MV-4-11 (cell line): ENCODE data around the gene OOEP.
"Not testable (repeated sequence)": the region's sequence is repeated elsewhere in the genome, so short reads cannot be mapped to it uniquely, and the experiment has no call there.

Source experiments
- DNase-seq: peaks from one replicate; lab custom pipeline; 2025; lab: John Stamatoyannopoulos, UW

The OOEP gene

DNA sequence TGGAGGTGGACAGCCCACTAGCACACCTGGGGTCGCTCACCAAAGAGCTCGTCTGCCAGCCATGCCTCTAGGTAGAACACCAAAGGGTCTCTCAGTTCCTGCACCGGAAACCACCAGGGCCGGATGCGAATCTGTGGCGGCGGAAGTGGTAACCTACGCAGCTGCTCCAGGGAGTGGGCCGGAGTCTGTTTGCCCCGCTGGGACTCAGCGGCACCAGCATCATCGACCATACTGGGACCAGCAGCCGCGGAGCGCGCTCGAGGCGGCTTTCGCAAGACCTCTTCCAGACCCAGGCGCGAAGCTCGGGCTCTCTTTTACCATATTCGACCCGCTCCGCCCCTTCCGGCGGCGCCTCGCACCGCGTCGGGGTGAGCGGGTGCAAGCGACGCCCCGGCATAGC lies at the start of gene OOEP:
TSS of gene OOEP (minus strand) at position 335 of the 400 bp plus-strand sequence. CDS start at position 230, 105 bp downstream.
- DNase-seq = no peak

DNA sequence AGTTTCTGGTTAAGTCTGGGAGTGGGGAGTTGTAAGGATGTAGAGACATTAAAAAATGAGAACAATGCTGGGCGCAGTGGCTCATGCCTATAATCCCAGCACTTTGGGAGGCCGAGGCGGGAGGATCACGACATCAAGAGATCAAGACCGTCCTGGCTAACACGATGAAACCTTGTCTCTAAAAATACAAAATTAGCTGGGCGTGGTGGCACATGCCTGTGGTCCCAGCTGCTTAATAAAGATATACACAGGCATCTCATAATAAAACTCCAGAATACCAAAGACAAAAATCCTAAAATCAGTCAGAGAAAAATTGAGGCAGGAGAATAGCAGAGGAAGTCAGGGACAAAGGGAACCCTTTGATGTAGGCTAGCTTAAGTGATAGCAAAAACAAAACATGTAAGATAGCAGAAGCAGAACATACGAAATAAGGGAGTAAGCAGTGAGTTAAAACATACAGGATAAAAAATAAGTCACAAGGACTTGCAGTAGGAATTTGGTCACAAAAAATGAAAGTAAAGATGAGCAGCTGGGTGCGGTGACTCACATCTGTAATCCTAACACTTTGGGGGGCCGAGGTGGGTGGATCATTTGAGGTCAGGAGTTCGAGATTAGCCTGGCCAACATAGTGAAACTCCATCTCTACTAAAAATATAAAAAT lies 48.5 kb upstream of the OOEP start:
- peak; percentile 59 for DNase-seq

DNA sequence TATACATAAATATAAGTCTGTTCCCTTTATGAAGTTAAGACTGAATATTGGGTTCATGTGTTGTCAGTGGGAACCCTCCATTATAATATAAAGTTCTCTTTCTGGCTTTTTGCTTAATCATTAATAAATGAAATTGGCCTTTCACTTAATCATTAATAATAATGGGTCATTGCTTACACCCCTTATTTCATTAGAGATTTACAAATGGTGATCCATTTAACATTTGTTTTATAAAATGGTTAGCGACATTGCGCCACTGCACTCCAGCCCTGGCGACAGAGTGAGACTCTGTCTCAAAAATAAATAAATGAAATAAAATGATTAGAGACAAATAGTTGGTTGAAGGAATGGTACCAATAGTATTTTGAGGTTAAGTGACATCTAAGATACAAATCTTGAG lies 43.4 kb upstream of the OOEP start:
- no peak for DNase-seq

GRCh38 chr6:73409395-73409794 lies 39.7 kb upstream of the OOEP start:
- DNase-seq = no peak

- DNase-seq = no peak
Observed at GRCh38 chr6:73400656-73401055, 31.0 kb upstream of the OOEP start.

DNA sequence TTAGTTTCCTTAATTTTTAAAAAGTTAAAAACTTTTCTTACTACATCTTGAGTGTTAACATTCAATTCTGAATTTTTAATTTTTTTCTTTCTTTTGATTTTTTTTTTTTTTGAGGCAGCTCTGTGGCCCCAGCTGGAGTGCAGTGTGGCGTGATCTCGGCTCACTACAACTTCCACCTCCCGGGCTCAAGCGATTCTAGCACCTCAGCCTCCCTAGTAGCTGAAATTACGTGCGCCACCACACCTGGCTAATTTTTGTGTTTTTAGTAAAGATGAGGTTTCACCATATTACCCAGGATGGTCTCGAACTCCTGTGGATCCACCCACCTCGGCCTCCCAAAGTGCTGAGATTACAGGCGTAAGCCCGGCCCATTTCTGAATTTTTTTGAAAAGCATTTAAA lies 26.2 kb upstream of the OOEP start:
- no peak for DNase-seq

DNA sequence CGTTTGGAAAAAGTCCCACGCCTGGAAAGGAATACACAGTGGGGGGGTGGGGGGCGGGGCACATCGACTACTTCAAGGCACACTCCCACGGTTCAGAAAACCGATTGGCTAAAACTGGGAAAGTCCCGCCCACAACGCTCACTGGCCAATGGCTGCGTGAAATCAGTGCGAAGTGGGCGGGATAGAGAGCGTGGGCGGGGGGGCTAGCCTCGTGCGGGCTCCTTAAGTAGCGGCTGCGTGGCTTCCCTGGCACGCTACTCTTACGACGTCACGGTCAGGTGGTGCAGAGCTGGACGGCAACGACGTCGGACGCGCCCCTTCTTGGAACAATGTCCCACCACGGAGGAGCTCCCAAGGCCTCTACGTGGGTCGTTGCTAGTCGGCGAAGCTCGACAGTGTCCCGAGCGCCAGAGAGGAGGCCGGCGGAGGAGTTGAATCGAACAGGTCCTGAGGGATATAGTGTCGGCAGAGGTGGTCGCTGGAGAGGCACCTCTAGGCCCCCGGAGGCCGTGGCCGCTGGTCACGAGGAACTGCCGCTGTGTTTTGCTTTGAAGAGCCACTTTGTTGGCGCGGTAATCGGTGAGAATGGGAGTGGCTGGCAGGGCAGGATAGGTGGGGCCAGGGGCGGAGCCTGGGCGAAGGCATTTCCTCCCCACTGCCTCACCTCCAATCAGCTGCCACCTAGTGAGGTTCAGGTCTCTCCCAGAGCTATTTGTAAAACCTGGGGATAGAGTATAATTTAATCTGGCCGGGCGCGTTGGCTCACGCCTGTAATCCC lies 25.1 kb upstream of the OOEP start, which contains the start of gene DDX43:
TSS of gene DDX43 (plus strand) at position 252 of the 778 bp plus-strand sequence. CDS start at position 330, 78 bp downstream.
- peak; percentile 31 for DNase-seq

- no peak for DNase-seq
Observed at GRCh38 chr6:73393278-73393677, 23.6 kb upstream of the OOEP start.

GRCh38 chr6:73392188-73392587 lies 22.5 kb upstream of the OOEP start:
- not testable (repeated sequence) for DNase-seq

- no peak for DNase-seq
Observed at GRCh38 chr6:73391675-73392074, 22.0 kb upstream of the OOEP start.

GRCh38 chr6:73389854-73390253 lies 20.2 kb upstream of the OOEP start:
- no peak for DNase-seq

DNA sequence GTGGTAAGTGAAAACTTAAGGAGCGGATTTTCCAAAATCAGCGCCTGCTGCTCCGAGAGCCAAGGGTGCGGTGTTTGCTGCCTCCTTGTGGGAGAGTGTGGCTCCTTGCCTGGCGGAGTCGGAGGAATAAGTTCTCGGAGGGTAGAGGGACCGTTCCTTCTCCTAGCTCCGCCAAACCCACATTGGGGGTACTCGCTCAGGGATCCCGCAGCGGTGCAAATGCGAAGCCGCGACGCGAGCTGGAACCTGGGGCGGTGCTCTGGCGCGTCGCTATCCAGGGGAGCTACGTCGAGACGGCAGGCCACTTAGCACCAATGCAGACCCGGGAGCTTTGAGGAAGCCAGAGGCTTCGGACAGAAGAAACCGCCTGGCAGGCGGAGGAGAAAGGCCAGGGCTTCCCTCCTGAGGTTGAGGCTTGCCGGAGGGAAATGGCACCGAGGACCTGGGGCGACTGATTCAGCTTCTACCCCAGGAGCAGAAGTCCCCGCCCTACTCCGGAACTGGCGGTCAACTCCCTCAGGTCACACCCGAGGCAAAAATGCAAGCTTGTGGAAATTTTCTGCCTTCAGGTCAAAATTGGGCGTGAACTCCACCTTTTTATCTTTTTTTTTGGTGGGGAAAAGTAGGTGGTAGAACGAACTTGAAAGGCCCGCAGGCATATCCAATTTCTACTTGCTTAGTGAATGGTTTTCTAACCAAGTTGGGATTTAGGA lies 19.3 kb upstream of the OOEP start:
- DNase-seq = peak; percentile 60

DNA sequence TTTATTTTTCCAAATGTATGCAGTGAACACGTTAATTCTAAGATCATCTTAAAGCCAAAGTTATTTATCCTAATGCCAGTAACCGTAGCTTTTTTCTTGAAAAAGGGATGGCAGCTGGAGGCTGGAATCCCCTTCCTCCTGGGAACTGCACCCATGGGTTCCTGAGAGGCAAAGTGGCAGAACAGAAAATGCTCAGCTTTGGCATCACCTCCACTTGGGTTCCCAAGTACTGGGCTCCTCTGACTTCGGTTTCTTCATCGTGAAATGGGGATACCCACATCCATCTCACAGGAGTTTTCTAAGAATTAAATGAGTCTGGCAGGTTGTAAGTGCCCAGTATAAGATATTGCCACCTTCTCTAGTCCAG lies 18.7 kb upstream of the OOEP start:
- no peak for DNase-seq

- no peak for DNase-seq
Observed at GRCh38 chr6:73382462-73383113, 12.9 kb upstream of the OOEP start.

- DNase-seq = not testable (repeated sequence)
Observed at GRCh38 chr6:73381531-73381930, 11.8 kb upstream of the OOEP start.

DNA sequence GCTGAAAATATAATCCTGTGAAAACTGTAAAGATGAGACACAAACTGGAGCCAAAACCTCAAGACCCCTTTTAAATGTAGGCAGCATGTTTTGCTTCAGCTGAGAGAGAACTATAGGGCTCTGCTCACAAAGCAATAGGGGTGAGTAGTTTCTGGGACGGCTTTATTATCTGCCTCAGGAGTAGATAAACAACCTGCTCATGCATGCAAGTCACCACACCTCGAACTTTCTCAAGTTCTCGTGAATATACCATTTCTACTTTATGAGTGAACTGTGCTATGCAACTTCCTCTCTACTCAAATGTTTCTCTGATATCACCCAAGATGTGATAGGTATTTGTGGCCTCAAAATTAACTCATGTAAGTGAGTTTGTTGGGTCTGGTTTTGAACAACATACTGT lies 7.5 kb upstream of the OOEP start:
- no peak for DNase-seq

DNA sequence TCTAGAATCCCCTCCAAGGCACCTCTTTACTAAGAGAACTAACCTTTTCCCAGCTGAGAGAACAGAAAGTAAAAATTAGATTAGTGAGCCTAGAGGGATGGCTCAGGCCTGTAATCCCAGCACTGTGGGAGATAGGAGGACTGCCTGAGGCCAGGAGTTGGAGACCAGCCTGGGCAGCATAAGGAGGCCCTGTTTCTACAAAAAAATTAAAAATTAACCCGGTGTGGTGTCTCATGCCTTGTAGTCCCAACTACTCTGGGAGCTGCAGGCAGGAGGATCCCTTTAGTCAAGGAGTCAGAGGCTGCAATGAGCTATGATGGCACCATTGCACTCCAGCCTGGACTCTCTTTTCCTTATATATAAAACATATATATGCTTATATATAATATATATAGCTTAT lies 5.5 kb upstream of the OOEP start:
- no peak for DNase-seq

DNA sequence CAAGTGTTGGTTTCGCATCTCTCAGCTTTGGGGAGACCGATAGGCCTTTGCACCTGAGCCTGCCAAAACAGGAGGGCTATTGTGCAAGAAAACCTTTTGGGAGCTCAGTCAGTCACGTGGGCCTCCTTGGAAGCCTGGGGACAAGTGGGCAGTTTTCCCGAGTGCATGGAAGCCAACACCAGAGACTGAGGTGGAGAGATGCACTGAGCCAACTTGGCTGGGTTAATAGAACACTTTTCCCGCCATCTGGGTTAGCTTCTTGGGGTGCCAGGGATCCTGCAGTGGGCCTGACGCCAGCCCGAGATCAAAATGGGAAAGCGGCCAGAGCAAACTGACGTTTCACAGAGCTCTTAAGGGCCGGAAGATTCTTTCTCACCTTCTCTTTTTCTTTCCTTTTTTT lies 2.8 kb upstream of the OOEP start:
- DNase-seq = no peak

GRCh38 chr6:73371984-73372383 lies 2.3 kb upstream of the OOEP start:
- no peak for DNase-seq

DNA sequence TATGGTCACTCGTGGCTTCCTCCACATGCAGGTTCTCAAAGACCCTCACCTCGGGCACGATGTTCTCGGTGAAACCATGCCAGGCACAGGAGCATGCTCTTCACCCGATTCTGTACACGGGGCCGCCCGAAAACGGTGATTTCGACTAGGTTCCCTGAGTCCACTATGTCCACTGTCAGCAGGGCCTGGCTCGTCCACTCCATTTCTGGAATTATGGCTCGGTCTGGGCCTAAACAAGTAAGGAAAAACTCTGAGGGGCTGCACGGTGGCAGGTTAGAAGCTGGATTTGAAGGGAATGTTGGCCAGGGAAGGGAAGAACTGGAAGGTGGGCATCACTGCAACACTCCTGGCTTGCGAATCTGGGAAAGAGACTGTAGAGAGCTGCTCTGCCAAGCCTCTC lies 540 bp downstream of the OOEP start:
- DNase-seq = no peak

DNA sequence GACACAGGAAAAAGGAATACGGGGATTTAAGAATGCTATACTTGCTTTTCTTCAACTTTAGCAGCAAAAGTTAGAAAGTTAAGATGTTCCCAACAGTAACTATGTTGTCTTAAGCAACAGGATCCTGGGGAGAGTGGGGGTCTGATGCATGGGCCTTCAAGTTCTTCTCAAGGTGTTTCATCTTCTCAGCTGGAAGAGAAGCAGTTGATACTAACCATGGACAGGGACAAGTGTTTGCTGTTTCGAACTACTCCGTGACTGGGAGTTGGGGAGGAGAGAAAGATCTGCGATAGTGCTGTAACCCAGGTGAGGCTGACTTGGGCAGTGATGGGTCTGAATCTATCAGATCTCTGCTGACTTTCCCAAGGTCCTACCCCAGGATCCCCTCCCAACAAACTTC lies 1.0 kb downstream of the OOEP start:
- DNase-seq = no peak

- no peak for DNase-seq
Observed at GRCh38 chr6:73367761-73368355, 1.8 kb downstream of the OOEP start.
